GM12872 (cell line): ENCODE results near the gene SAP30BP.

Experiments
- TF ChIP-seq, protein P1 (sequence below): IDR thresholded peaks from 3 replicates; pipeline ENCODE4 v1.5.1; 2011; ENCODE audit warnings: low read depth, mild to moderate bottlenecking, low read length, moderate library complexity; ENCODE audit not compliant: insufficient read depth

The SAP30BP gene

DNA sequence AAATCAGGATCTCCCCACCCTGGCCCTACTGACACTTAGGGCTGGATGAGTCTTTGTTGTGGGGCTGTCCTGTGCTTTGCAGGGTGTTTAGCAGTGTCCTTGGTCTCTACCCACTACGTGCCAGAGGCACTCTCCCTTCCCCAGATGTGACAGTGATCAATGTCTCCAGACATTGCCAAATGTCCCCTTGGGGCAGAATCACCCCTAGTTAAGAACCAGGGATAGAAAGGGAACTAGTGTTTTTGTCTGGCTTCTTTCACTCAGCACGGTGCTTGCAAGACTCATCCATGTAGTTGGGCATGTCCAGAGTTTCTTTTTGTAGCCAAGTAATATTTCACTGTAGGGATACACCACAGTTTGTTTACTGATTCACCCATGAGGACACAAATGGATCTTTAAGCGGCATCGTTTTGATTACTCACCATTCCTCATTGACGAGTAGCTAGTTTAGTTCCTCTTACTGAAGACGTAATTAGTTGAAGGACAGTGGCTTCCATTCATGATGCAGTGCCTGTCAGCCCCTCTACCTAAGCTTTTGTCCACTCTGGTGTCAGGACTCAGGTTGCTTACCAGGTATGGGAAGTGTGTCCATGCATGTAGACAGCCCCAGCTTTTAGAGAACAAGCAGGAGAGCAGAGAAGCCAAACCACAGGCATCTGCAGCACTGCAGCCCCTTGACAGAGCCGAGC is 28.1 kb downstream of the SAP30BP start:
- TF ChIP-seq, protein P1, sequence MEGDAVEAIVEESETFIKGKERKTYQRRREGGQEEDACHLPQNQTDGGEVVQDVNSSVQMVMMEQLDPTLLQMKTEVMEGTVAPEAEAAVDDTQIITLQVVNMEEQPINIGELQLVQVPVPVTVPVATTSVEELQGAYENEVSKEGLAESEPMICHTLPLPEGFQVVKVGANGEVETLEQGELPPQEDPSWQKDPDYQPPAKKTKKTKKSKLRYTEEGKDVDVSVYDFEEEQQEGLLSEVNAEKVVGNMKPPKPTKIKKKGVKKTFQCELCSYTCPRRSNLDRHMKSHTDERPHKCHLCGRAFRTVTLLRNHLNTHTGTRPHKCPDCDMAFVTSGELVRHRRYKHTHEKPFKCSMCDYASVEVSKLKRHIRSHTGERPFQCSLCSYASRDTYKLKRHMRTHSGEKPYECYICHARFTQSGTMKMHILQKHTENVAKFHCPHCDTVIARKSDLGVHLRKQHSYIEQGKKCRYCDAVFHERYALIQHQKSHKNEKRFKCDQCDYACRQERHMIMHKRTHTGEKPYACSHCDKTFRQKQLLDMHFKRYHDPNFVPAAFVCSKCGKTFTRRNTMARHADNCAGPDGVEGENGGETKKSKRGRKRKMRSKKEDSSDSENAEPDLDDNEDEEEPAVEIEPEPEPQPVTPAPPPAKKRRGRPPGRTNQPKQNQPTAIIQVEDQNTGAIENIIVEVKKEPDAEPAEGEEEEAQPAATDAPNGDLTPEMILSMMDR = no peak

DNA sequence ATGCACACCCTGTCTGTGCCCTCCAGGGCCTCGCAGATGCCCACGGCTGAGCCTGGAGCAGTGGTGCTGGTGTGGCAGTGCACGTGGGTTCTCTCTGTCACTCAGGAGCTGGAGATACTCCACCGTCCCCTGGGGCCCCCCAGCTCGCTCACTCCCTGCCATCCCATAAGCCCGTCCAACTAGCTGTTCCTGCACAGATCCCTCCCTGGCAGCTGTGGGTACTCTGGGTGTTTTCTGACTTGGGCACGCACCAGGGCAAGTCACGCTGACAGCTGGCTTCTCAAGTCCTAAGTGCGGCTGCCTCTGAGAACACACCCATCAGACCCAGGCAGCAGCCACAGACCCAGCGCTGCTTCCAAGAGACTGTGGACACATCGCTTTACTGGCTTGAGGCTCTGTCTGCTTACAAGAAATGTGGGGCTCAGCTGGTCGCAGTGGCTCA is 28.7 kb downstream of the SAP30BP start:
- TF ChIP-seq, protein P1 = no peak

DNA sequence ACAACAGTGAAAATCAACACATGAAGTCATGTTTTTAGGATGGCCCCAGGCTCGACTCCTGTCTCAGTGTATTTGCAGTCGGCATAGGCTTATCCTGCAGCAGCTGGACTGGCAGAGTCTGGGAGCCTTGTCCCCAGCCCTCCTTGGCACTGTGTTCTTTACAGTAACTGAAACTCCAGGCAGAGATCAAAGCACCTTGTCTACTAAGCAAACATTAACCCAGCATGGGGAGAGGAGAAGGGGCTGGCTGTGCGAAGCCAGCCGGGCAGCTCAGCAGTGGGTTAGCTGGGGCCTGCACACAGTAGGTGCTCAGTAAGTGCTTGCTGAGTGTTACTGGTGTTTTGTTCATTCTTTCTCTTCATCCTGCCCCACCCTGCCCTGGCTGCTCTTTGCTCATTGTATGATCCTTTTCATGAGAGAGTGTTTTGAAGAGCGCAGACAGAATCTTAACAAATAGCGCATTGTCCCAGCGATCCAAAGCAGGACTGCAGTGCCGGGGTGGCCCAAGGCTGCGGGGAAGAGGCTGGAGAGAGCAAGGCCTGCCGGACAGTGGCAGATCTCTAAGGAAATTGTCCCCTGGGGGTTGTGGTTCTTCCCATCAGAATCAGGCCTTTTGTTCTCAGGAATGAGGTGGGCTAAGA is 30.6 kb downstream of the SAP30BP start:
- TF ChIP-seq, protein P1 = no peak

DNA sequence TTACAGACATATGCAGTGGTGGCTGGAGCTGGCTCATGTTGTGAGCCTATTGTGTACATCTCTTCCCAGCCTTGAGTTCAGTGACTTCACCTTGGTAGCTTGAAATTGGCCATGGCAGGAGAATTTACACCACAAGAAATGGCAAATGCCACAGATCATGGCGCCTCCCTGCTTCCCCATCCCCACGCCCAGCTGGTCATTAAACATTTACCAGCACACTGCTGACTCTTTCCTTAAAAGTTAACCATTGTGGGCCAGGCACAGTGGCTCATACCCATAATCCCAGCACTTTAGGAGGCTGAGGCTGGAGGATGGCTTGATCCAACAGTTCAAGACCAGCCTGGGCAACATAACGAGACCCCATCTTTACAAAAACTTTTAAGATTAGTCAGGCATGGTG is 31.5 kb downstream of the SAP30BP start:
- TF ChIP-seq, protein P1 = no peak

DNA sequence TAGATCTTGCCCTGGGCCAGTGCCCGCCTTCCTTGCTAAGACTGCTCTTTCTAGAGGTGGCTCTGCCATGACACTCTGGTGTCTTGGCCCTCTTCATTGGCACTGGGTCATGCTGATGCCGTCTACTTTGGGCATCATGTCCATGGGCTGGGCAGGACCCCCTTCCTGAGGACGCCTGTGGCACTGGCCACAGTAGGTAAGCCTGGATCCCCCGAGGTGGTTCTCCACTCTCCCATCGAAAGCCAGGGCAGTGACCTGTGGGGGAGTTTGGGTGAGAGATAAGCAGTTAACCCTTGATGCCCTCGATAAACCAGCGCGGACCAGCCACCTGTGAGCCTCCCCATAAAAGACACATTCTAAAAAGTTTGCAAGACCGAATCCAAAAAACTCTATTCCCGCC is 34.1 kb downstream of the SAP30BP start:
- TF ChIP-seq, protein P1 = no peak

DNA sequence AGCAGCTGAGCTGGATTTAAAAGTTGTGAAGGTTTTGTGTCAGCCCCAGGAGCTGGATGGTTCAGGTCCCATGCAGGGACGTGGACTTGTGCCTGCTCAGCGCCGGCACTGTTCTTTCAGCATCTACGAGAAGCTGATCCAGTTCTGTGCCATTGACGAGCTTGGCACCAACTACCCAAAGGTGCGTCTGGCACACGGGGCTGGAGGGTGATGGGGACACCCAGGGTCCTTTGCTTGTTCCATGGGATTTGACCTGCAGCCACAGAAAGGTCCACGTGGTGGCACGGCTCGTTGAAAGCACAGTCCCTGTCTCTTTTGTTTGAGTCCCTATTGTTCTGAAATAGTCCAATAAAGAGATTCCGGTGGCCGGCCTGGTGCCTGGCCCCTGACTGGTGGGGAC is 36.1 kb downstream of the SAP30BP start:
- TF ChIP-seq, protein P1 = no peak

DNA sequence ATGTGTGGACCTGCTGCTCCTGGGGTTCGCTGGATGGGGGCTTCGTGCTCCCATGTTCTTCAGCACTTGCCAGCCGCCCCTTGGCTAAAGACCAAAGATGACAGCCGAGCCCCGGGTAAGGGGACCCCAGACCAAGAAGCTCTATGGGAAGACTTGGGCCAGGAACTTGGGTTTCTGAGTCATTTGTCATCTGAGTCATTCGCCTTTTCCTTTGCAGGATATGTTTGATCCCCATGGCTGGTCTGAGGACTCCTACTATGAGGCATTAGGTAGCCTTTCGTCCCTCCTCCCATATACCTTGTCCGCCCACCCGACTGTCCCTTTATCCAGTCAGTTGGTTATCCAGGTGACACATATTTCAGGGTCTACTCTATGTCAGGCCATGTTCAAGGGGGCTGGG is 36.5 kb downstream of the SAP30BP start:
- TF ChIP-seq, protein P1 = no peak
